Skin epidermis (tissue), 12 donors: ENCODE data around the gene FGF14.

Experiments used
- H3K27ac ChIP-seq, 21 experiments: fragments of 200-600 bp; sonication (generic) in 11 of 21; one replicate each; pipeline ENCODE4 v1.5.0; 2020; ENCODE audit warnings: mild to moderate bottlenecking in 3 of 21, inconsistent platforms in 2 of 21, moderate library complexity in 2 of 21
- H3K4me3 ChIP-seq, 7 experiments: fragments of 200-600 bp; sonication (generic) in 2 of 7; one replicate each; pipeline ENCODE4 v1.5.0; 2020; ENCODE audit warnings: inconsistent platforms in 2 of 7, mild to moderate bottlenecking in 2 of 7, moderate library complexity in 1 of 7

FGF14 gene

GRCh38 chr13:102273111-102273510 lies 128.7 kb downstream of the FGF14 start:
- Histone ChIP-seq H3K27ac (no peak overlapping the region), H3K4me3 (no peak overlapping the region)

DNA sequence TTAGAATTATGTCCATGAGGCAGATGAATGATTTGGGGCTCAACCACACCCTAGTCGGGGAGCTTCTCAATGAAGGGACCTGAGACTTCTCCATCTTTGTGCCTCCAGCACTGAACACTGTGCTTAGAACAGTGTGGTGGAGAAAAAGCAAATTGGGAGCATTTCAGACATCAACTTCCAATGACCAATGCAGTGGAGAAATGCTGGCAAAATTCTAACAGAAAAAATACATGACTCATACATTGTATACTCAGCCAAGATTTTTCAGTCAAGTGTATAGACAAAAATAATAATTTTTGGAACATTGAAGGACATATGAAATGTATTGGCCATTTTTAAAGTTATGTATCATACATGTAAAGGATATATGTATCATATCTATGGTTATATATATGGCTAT lies 134.7 kb downstream of the FGF14 start:
- Histone ChIP-seq H3K4me3 (no peak overlapping the region), H3K27ac (no peak overlapping the region)

DNA sequence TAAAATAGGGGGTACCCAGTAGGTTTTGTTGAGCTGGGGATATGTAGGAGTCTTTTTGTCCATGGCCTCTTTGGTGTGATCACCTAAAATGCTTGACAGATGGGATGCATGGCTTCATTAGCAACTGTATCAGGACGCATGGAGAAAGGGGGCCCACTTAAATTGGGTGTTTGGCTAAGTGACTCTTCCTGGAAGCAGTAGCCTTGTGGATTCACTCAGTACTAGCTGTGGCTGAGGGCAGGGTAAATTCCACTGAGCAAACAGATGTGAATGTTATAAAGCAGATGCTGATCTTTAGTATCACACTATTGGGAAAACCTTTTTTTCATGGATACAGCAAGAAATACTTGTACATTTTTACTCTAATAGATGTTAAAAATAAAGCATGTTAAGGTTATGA lies 140.0 kb downstream of the FGF14 start:
- Histone ChIP-seq H3K4me3 (no peak overlapping the region), H3K27ac (no peak overlapping the region)

DNA sequence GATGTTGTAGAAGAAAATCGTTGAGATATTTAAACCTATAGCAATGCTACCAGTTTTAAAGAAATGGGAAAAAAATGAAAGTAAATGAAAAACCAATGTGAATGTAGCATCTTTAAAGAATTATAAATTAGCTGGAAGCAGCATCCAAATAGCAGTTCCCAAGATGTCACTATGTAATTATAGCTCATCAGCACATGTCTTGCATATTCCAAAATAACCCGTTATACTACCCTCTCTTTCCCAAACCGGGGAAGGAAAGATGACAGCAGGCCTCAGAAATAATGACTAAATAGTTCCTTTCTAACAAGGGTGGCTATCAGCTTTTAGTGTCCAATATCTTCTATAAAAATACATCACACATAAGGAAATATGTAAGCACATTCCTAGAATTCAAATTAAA lies 140.5 kb downstream of the FGF14 start:
- no peak overlapping the region for H3K4me3 ChIP-seq

DNA sequence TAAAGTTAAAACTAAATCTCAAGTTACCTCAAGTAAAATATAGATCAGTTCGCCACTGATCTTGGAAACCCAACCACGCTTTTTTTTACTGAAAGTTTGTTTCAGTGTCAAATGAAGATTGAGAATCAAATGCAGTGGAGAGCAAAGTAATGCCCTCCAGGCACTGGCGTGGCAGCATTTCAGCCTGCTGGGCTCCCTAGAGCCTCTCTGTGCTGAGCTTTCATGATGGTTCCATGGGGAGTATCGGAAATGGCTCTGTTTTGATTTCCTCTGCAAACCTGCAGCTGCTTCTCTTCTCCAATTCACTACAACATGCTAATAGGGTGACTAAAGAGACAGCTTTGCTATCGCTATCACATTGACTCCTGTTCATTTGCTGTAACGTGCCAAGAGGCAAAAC lies 141.6 kb downstream of the FGF14 start:
- Histone ChIP-seq H3K4me3 (no peak overlapping the region), H3K27ac (no peak overlapping the region)

More for the DNA sequence above, 140.5 kb downstream of the FGF14 start:
- H3K27ac ChIP-seq, result no peak overlapping the region

- Histone ChIP-seq H3K4me3 (no peak overlapping the region), H3K27ac (no peak overlapping the region)
Observed at GRCh38 chr13:102255409-102255808, 146.4 kb downstream of the FGF14 start.

GRCh38 chr13:102251817-102252216 lies 150.0 kb downstream of the FGF14 start:
- Histone ChIP-seq H3K27ac (no peak overlapping the region), H3K4me3 (no peak overlapping the region)

GRCh38 chr13:102250448-102250847 lies 151.4 kb downstream of the FGF14 start:
- no peak overlapping the region for H3K4me3 ChIP-seq
- no peak overlapping the region for H3K27ac ChIP-seq

DNA sequence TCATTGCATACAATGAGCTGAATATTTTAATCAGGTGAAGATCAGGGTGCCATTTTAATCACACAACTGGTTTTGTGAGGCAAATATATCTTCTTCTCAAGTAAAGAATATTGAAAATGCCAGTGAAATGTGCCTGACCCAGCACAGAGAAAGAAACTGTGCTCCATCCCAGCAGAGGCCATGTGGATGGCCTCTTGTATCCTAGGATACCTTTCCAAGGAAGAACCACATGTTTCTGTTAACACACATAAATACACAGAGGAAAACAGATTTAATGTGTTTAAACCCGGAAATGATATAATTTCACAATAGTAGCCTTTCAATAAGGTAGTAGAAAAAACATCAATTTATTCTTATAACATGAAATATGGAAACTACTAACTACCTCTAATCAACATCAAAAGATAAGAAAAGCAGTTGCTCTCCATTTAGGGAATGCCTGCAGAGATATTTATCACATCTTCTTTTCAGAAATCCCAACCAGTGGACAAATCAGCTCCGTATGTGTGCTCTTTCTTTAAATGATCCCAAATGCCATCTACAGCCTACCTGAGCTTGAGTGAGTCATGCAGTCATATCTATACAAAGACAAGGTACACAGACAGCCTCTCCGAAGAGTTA lies 157.1 kb downstream of the FGF14 start:
- Histone ChIP-seq H3K27ac (no peak overlapping the region), H3K4me3 (no peak overlapping the region)

DNA sequence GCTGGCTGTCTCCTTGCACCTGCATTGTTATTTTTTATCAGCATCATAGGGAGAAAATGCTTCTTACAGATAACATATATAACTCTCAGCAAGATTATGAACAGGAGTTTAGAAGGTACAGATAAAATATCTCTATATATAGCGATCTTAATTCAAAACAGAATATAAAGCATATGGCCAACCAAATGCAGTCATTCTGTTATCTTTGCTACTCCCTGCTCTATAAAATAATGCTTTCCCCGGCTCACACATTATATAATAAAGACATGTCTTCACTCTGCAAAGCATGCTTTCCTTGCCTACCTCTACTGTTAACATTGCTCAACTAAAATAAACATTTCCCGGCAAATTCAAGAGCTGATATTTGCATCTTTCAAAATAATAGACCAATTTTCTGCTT lies 161.7 kb downstream of the FGF14 start:
- H3K4me3 ChIP-seq, result no peak overlapping the region

DNA sequence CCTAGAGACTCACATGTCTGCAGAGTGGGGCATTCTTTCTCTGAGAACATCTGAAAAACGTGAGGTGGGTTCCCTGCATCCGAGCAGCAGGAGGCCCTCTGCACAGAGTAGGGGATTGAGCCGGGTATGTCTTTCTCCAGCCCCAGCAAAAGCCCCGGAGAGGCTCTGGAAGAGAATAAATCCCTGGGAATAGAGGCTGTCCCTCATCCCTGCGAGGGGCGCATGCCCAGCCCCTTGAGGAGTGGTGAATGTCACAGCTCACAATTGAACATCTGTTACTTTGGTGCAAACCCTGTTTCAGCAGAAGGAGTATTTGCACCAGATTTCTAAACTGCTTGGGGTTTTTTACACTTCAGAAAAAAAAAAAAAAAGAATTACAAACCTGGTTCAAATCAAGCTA lies 164.6 kb downstream of the FGF14 start:
- H3K27ac ChIP-seq, result no peak overlapping the region
- H3K4me3 ChIP-seq, result no peak overlapping the region

More for the DNA sequence above, 161.7 kb downstream of the FGF14 start:
- no peak overlapping the region for H3K27ac ChIP-seq

- H3K27ac ChIP-seq, result no peak overlapping the region
- no peak overlapping the region for H3K4me3 ChIP-seq
Observed at GRCh38 chr13:102236830-102237229, 165.0 kb downstream of the FGF14 start.

GRCh38 chr13:102236341-102236740 lies 165.5 kb downstream of the FGF14 start:
- Histone ChIP-seq H3K27ac (no peak overlapping the region), H3K4me3 (no peak overlapping the region)

GRCh38 chr13:102235689-102236088 lies 166.2 kb downstream of the FGF14 start:
- no peak overlapping the region for H3K27ac ChIP-seq
- no peak overlapping the region for H3K4me3 ChIP-seq

DNA sequence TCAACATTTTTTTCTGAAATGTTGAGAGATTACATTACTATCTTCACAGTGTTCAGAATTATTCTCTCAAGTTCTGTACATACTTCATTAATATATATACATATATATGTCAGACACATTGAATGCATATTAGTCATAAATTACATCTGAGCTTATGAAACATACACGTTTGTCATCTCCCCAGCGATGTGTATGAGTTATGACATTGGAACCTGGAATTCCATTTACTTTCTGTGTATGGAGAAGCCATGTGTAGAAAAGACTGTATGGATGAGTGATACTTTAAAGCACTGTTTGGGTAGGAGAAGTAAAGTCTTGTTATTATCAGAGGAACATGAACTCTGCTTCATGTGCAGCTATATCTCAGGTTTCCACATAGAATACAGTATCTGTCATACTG lies 167.2 kb downstream of the FGF14 start:
- Histone ChIP-seq H3K27ac (no peak overlapping the region), H3K4me3 (no peak overlapping the region)

- Histone ChIP-seq H3K27ac (no peak overlapping the region), H3K4me3 (no peak overlapping the region)
Observed at GRCh38 chr13:102233566-102234208, 168.2 kb downstream of the FGF14 start.

- H3K27ac ChIP-seq, result no peak overlapping the region
- no peak overlapping the region for H3K4me3 ChIP-seq
Observed at GRCh38 chr13:102231479-102231878, 170.4 kb downstream of the FGF14 start.

DNA sequence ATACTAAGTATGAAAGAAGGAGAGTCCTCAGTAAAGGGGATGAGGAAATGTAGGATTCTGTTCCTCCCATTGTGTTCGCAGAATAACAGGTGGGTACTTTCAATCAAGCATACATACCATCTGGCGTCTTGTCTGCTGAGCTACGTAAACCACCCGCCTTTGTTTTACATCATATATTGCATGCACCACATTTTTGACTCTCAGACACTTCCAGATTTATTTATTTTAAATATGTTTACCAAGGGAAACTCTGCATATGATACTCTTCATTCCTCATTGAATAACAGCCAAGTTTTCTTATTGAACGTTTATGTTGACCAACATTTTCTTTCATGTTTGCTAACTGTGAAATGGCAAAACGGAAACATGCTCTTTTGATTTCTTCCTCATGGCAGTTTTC lies 174.1 kb downstream of the FGF14 start:
- H3K27ac ChIP-seq, result no peak overlapping the region

GRCh38 chr13:102226591-102226990 lies 175.3 kb downstream of the FGF14 start:
- Histone ChIP-seq H3K27ac (no peak overlapping the region), H3K4me3 (no peak overlapping the region)

More for the DNA sequence above, 174.1 kb downstream of the FGF14 start:
- H3K4me3 ChIP-seq, result no peak overlapping the region

DNA sequence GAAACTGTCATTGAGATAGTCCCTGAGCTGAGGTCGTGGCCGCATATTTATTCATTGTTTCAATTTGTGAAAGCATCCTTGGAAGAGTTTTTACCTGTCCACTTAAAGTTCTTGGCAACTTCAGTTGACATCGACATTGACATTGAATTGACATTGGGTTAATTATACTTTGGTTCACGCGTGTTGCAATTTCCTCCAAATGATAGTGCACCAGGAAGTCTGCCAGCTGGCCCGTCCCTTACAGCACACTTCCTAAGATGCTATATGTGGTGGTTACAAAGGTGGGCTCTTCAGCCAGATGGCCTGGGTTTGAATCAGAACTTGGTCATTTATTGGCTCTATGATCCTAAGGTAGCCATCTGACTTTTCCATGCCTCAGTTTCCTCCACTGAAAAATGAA lies 176.0 kb downstream of the FGF14 start:
- H3K4me3 ChIP-seq, result no peak overlapping the region
- no peak overlapping the region for H3K27ac ChIP-seq

DNA sequence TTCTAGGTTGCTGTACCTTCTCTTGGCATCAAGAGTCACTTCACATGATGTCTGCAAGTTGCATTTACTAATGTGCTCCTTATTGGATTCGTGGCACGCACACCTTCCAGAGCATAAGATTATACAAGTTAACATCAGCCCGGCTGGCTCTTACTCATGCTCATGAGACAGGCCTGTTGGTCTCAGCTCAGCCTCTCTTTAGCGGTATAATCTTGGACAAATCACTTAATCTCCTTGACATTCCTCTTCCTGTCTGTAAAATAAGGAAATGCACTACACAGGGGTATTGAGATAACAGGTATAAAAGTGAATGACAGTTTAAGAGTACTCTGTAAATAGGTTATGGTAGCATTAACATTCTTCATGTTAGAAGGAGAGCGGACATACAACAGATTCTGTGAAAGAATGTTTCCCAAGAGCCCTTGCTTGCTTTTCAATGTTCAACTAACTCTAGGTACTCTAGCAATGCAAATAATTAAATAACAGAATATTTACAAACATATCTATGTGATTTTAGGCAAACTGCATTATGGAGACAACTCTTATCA lies 181.1 kb downstream of the FGF14 start:
- no peak overlapping the region for H3K27ac ChIP-seq
- H3K4me3 ChIP-seq, result no peak overlapping the region

- Histone ChIP-seq H3K27ac (no peak overlapping the region), H3K4me3 (no peak overlapping the region)
Observed at GRCh38 chr13:102214956-102215355, 186.9 kb downstream of the FGF14 start.
